Frontal cortex (tissue), 4 donors: Measurements from ENCODE around the gene ANO7. TPM values are rescaled to one million over a fixed set of nuclear protein-coding genes. Genes with fewer than 3 reads are reported as not detected.

Experiments
- DNase-seq, 2 donors: peaks; one replicate each; pipeline ENCODE4 v3.0.0; 2012; ENCODE audit warnings: low spot score in 2 of 2
- FAIRE-seq: peaks from 2 replicates; lab custom pipeline; 2012; peaks lifted over from hg19 to GRCh38; lab: Jason Lieb, UNC
- total RNA-seq: library from RNA; depleted of rRNA; stranded (reverse); fragments of >200 nt; gene quantifications from one replicate; pipeline ENCODE4 v1.2.3, GENCODE V29; 2014
- donor health status: control.
- donor health status: control.
- donor health status: control.

Gene ANO7
- total RNA-seq, 1 donor from 2014 or later: 0.41 TPM

DNA sequence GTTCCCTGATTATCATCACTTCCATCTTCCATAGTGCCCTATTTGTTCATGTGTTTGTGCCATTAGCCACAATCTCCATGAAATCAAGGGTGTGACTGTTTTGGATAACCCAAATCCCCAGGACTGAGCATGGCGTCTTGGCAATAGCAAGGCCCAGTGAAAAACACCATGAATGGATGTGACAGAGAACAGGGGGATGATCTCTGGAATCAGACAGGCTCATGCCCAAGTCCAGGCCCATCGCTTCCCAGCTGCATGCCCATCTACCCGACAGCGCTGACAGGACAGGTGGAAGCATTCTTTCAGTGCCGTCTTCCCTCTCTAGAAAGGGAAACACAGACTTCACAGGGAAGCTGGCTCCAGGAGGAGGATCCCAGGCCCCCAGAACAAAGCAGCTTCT, 77.0 kb downstream of the ANO7 start:
- DNase-seq: no peak
- no peak for FAIRE-seq

DNA sequence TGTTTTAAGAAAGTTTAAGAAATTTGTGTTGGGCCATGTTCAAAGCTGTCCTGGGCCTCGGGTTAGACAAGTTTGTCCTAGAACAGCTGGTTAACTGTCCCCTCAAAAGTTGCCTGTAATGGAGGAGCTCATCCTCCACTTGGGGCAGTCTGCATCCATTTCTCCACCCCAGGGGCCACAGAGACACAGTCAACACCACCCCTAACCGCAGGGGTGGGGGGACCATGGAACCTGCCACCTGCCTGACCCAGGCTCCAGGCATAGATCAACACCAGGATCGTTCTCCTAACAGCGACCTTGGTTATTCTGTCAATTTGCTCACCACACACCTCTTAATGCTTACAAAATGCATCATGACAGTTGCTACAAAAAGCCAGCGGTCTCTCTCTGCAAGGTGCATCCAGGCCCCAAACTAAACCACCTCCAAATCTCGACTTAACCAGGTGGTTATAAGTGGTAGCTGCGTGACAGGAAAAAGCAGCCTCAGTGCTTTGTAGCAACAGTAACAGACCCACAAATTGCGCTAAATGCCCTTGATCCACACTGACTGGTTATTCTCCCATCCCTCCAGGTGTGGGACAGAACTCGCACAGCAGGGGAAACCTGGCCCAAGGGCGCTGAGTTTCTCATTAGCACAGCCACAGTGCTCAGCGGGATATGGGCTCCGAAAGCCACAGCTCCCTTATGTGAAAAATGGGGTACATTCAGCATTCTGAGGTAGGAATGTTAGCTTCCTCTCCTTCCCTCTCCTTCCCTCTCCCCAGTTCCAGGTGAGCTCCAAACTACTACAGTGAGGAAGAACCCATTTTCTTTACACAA, 79.0 kb downstream of the ANO7 start:
- FAIRE-seq: no peak
- DNase-seq: no peak

DNA sequence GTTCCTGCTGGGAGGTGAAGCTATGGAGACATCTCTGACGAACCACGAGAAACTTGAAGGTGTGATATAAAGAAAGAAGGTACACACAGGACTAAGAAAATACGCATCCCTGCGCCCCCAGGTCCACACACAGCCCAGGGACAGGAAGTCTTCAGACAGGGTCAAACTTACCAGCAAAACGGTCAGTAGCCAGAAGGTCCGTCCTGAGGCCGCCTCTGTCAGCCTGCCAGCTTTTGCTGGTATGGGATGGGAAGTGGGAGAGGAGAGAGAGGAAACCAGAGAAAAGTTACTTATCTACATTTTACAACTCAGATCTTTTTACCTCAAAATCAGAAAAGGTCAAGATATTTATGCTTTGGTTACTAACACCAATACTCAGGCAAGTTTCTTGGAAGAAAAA, 79.8 kb downstream of the ANO7 start:
- FAIRE-seq: no peak
- no peak for DNase-seq

DNA sequence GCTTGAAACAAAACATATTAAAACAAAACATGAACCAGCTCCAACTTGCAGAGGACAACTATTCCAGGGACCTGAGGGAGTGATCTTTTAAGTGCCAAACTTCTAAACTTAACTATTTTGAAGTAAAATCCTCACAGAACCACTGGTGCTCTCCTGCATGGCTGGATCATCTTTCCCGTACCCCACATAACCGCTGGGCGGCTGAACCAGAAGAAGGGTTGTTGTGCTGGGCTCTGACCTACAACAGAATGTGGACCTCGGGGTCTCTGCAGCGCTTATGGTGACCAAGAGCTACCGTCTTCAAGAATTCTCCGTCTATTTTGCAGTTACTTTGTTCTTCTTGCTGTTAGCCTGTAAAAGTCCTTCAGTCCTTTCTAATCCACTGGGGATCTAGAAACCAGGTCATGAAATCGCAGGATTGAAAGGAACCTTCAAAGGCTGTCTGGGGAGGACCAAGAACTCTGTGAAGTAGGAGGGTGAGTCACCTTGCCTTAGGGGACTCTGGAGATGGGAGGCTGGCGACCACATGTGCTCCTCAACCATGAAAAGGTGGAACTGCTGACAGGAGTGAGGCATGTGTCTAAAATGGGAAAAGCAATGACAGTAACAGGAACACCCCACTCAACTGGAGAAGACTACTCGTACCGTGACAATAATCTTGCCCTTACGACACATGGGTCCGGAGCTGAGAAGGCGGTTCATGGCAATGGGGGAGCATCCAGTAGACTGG, 80.4 kb downstream of the ANO7 start:
- FAIRE-seq (no peak), DNase-seq (no peak)

DNA sequence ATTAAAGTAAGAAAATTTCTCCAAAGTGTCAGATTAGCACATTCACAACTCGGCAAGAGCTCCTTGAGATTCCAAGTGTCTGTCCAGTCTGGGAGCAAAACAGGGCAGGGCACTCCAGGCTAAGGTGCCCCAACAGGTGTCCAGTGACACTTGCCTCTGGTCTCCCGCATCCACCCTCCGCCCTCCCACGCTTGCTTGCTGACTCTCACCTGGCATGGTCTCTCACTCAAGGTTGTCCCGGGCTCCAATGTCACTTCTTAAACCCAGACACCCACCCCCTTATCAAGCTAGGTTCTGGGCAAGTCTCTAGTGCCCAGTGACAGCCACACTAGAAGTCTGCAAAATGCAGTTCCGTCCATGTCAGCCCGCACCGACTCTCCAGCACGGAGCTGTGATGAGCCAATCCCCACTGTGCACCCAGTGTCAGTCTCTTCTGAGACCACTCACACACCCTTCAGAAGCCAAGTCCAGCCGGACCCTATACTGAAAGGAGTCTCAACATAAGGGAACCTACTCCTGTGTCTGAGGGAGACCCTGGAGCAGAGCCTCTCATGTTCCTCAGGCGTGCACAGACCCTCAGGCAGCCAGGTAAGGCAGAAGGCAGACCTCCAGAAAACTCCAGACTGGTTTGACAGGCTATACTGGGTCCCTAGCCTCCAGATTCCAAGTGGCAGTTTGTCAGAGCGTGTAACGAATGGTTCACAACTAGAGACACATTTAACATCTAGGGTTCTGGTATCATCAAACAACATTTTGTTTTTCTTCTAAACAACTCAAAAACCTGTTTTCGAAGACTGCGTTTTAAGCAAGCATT, 81.4 kb downstream of the ANO7 start:
- DNase-seq: no peak
- FAIRE-seq: no peak

DNA sequence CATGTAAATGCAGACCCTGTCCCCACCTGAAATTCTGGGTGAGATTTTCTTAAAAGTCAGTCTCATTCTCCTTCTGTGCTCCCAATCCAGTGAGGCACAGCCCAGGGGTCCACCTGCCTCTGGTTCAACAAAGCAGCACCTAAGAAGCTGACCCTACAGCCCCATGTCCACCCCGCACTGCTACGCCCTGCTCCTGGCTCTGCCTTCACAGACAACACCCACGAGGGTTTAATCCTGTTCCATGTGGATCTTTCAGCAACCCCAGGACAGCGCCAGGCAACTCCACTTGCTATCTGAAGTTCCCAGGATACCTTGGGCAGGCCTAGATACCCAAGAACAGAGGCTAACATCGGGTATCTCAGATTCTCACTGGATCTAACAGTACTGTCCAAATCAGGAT, 82.1 kb downstream of the ANO7 start:
- no peak for FAIRE-seq

DNA sequence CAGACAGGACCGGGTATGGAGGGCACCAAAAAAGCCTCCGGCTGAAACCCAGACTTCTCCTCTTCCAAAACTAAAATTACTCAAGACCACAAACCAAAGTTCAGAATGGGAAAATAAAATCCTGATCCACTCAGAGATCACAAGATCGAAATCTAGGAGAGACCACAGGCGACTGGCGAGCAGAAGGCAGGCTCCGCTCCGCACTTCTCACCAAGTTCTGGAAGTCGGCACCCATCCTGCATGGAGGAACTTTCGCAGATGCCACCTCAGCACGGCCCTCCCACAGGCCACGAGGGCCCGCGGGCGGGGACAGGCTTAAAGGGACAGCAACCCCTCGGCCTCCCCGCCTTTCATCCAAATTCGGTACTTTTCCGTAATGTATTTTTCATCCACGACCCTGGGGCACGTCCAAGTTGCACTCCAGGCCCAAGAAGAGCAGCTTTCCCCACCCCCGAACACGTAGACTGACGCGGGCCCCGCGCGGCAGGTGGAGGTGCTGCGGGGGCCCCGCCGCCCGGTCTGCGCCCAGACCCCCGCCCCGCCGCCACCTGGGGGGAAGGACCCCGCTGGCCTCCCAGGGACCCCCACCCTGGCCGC, 83.3 kb downstream of the ANO7 start:
- FAIRE-seq (no peak), DNase-seq (peak; percentile 70 to 71)

More for the DNA sequence above, 82.1 kb downstream of the ANO7 start:
- no peak for DNase-seq

DNA sequence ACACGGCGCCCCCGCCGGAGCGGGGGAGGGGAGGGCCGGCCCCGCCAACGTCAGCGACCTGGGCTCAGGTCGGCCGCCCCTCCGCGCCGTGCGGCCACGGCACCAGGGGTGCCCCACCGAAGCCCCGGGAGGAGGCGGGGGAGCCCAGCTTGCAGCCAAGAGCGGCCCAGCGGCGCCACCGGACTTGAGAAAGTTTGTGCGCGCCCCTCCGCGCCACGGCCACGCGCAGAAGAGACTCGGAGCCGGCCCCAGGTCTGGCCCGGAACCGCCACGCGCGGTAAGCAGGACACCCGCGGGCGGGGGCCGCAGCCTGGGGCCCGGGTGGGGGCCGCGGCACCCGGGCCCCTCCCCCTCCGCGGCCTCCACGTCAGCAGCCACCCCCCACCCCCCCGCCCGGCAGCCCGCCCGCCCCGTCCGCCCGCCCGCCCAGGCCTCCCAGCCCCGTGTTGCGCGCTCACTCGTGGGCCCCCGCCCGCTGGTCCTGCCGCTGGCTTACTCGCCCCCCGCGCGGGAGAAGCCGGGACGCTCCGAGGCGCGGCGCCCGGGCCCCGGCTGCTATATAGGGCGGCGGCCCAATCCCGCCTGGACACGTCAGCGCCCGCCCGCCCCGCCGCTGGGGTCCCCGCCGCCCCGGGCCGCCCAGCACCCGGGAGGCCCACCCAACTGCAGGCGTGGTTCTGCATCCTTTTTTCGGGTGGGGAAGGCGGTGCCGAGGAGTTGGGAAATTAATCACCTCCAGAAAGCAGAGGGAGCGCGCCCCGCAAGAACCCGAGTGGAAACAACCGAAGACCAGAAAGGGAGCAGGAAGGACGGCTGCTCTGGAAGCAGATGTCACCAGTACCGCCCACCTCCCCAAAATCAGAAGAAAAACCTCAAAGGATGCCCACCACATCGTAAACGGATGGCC, 84.1 kb downstream of the ANO7 start:
- no peak for FAIRE-seq
- DNase-seq: peak; percentile 75 to 79

DNA sequence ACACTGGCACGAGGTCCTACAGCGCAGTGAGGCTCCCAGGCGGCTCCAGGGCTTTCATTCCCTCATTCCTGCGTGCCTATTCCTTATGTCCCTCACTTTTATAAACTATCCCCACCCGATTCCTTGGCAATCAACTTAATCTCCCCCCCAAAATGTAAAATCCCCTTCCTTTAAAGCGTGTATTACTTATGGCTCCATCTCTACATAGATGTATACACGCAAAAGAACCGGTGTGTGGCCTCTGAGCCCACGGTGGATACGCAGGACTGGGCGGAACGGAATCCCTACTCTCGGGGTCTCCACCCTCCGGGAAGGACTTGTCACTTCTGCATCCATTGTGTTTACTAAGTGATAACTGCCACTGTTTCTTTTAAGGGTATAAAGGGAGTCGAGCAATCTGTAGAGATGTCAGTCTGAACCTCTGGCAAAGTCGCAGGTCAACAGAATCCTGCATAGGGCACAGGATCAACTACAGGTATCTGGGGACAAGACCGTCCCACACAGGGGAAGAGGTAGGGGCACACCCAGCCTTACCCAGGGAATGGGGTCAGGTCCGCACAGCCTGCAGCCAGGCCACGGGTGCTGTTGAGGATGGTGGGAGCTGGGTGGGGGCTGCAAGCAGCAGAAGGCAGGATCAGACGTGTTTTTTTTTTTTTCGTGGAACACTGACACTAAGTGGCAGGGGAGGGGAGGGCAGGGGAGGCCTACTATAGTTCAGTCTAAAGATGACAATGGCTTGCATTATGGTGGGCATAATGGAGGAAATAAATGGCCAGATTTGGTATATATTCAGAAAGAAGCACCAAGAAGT, 84.9 kb downstream of the ANO7 start:
- no peak for FAIRE-seq
- DNase-seq: no peak

DNA sequence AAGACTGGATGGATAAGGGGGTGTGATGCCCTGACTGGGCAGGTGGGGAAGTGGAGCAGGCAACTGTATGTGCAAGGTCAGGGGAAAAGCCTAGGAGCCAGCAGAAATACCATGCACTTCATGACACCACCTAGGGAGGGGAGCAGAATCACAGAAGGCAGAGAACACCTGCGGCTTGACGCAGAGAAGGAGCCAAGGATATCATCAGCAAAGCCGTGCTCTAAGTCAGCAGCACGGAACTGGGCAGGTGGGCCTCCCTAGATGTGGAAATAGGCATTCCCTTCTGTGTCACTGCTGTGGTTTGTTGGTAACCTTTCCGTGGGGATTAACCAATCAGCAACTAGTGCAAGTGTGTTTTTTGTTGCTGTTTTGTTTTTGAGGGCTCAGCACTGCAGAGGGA, 85.7 kb downstream of the ANO7 start:
- DNase-seq: no peak
- FAIRE-seq: no peak

Other genes starting within 250 kb of the ANO7 start
- gene SNED1, start 190.1 kb upstream of the ANO7 start, total RNA-seq: 4.5 TPM
- gene MTERF4, start 86.4 kb upstream of the ANO7 start, total RNA-seq: 32.6 TPM
- gene PASK, start 39.2 kb upstream of the ANO7 start, total RNA-seq: 15.1 TPM
- 48.9 TPM for gene PPP1R7, start 38.2 kb upstream of the ANO7 start, total RNA-seq
- 159 TPM for gene HDLBP, start 127.0 kb downstream of the ANO7 start, total RNA-seq
- 207 TPM for gene SEPTIN2, start 127.2 kb downstream of the ANO7 start, total RNA-seq
- 37.1 TPM for gene FARP2, start 167.6 kb downstream of the ANO7 start, total RNA-seq